GM12878 (cell line): ENCODE measurements around the gene AFF2. TPM values are rescaled to one million over a fixed set of nuclear protein-coding genes. Genes with fewer than 3 reads are reported as not detected.

Experiments used
- ATAC-seq: fragments of 200-7000 bp; cut with Tn5 transposase; 3 replicates; pipeline ENCODE4 v1.9.1; 2020; ENCODE audit warnings: mild to moderate bottlenecking, moderate library complexity
- BruUV-seq: library from RNA; stranded (reverse); fragments of 400-500 nt; replicated peaks from 2 replicates; lab custom pipeline; 2021; lab: Mats Ljungman, UMichigan
- CTCF ChIA-PET: fragments of 300-600 bp; sonication (Branson Sonifier 250); formaldehyde crosslinking; extraction: SDS; loops from one replicate; lab custom pipeline; 2021; ENCODE audit warnings: inconsistent platforms; lab: Yijun Ruan, JAX
- POLR2A ChIA-PET: fragments of 350-600 bp; formaldehyde crosslinking; extraction: SDS; loops from one replicate; lab custom pipeline; 2021; ENCODE audit warnings: inconsistent platforms; lab: Charles Lee
- RAD21 ChIA-PET: fragments of 300-600 bp; sonication (Branson Sonifier 250); formaldehyde crosslinking; loops from one replicate; lab custom pipeline; 2023; ENCODE audit warnings: antibody characterized with exemption; ENCODE audit not compliant: unreplicated experiment; lab: Charles Lee
- SMC1A ChIA-PET: fragments of 300-600 bp; sonication (Branson Sonifier 250); formaldehyde crosslinking; loops from one replicate; lab custom pipeline; 2023; ENCODE audit not compliant: unreplicated experiment, uncharacterized antibody; lab: Charles Lee
- DNase-seq: peaks from one replicate; pipeline ENCODE4 v3.0.0-alpha.2; 2011; ENCODE audit warnings: low read depth, low spot score
- FAIRE-seq: peaks from 3 replicates; lab custom pipeline; 2011; peaks lifted over from hg19 to GRCh38; lab: Jason Lieb, UNC
- H2AFZ ChIP-seq: 2 replicates; pipeline ENCODE4 v1.6.0; 2011; ENCODE audit warnings: low read depth, low read length, control low read depth; ENCODE audit not compliant: control insufficient read depth
- H3K27ac ChIP-seq: 2 replicates; pipeline ENCODE4 v1.5.1; 2011; ENCODE audit warnings: control low read depth; ENCODE audit not compliant: control insufficient read depth, insufficient read depth
- H3K27me3 ChIP-seq, 2 experiments: replicated peaks in 1 of 2; 2 replicates each; pipeline versions ENCODE4 v1.6.0 to v1.6.1; 2011; ENCODE audit warnings: low read length in 1 of 2; ENCODE audit not compliant: control insufficient read depth in 2 of 2, insufficient read depth in 2 of 2
- H3K36me3 ChIP-seq, 2 experiments: 2 replicates each; pipeline ENCODE4 v1.5.1; 2011; ENCODE audit warnings: low read length in 1 of 2; ENCODE audit not compliant: control insufficient read depth in 2 of 2, insufficient read depth in 2 of 2
- H3K4me1 ChIP-seq: 2 replicates; pipeline ENCODE4 v1.6.1; 2011; ENCODE audit warnings: mild to moderate bottlenecking, low read length, moderate library complexity, mixed read lengths; ENCODE audit not compliant: control insufficient read depth, insufficient read depth
- H3K4me2 ChIP-seq: 2 replicates; pipeline ENCODE4 v1.6.0; 2011; ENCODE audit warnings: control low read depth; ENCODE audit not compliant: control insufficient read depth, insufficient read depth
- H3K4me3 ChIP-seq: fragments of 200-600 bp; sonication (generic); 2 replicates; pipeline ENCODE4 v1.5.1; 2016
- H3K79me2 ChIP-seq: 2 replicates; pipeline ENCODE4 v1.6.0; 2011; ENCODE audit warnings: low read length; ENCODE audit not compliant: control insufficient read depth, insufficient read depth
- H3K9ac ChIP-seq: 2 replicates; pipeline ENCODE4 v1.8.0; 2011; ENCODE audit warnings: low read length, control low read depth, mixed read lengths; ENCODE audit not compliant: control insufficient read depth, insufficient read depth
- H3K9me3 ChIP-seq: replicated peaks from 3 replicates; pipeline ENCODE4 v1.5.1; 2011; ENCODE audit warnings: mild to moderate bottlenecking, low read length; ENCODE audit not compliant: control insufficient read depth, insufficient read depth
- H4K20me1 ChIP-seq: 2 replicates; pipeline ENCODE4 v1.6.0; 2011; ENCODE audit not compliant: control insufficient read depth, insufficient read depth
- FOS ChIP-seq: IDR thresholded peaks from 3 replicates; pipeline ENCODE4 v1.6.1; 2011; ENCODE audit warnings: borderline replicate concordance; ENCODE audit not compliant: insufficient read length; ENCODE audit errors: extremely low read depth
- PKNOX1 ChIP-seq: fragments of 450-650 bp; IDR thresholded peaks from 2 replicates; pipeline ENCODE4 v1.6.1; 2016; ENCODE audit warnings: mild to moderate bottlenecking
- RCOR1 ChIP-seq: conservative IDR thresholded peaks from 2 replicates; pipeline ENCODE4 v1.6.1; 2012; ENCODE audit warnings: low read depth, low read length, improper control_type of control experiment
- WGBS: methylation state at CpG from one replicate; pipeline ENCODE4 v1.1.6; 2016; ENCODE audit warnings: low lambda C conversion rate; ENCODE audit not compliant: insufficient replicate concordance, insufficient coverage; ENCODE audit errors: missing lambda C conversion rate; 5-methylcytosine and 5-hydroxymethylcytosine counted together
- in situ Hi-C: fragments of 300-500 bp; cut with MboI; formaldehyde crosslinking; loops from 9 replicates; pipeline ENCODE4 v1.14.3; 2018; ENCODE audit warnings: mixed read lengths
- intact Hi-C: fragments of 100-400 bp; cut with micrococcal nuclease; formaldehyde crosslinking; loops from one replicate; pipeline ENCODE4 v1.14.2; 2022; ENCODE audit not compliant: unreplicated experiment
- polyA plus RNA-seq, 11 experiments: library from polyadenylated mRNA; depleted of rRNA in 4 of 11; unstranded in 6 of 11; stranded (reverse) in 5 of 11; fragments of >200 nt; fragmentation: Nextera tagmentation in 4 of 11; fragmentation: Illumina TruSeq in 1 of 11; extraction: Ambion mirVana in 4 of 11; extraction: Trizol in 1 of 11; gene quantifications; 1 replicate in 1 of 11; 2 replicates in 10 of 11; pipeline versions ENCODE4 v1.2.1 to v1.2.3, GENCODE V29; 2011 to 2016; ENCODE audit warnings: inconsistent platforms in 2 of 11, missing spikeins in 2 of 11, low read depth in 1 of 11
- total RNA-seq, 4 experiments: library from RNA; depleted of rRNA in 3 of 4; stranded (reverse); fragments of >200 nt in 3 of 4; fragmentation: Illumina TruSeq in 1 of 4; extraction: Trizol in 1 of 4; gene quantifications; 2 replicates each; pipeline versions ENCODE4 v1.2.1 to v1.2.3, GENCODE V29; 2013 to 2021

Gene AFF2
- total and polyA plus RNA-seq, 10 of the 15 experiments (the other 5 are each of a cell fraction or from before 2014, with no cell fraction given): under 0.01 to 0.03 TPM; not detected in 8

GRCh38 chrX:148556498-148556897 is 56.1 kb downstream of the AFF2 start:
- no peak overlapping the region for H3K27ac ChIP-seq
- no peak for FAIRE-seq
- no peak for ATAC-seq
- in situ Hi-C loops: no loop called here
- intact Hi-C loops: no loop called here
- TF ChIP-seq FOS: no peak
- no peak for TF ChIP-seq PKNOX1
- TF ChIP-seq, all 136 proteins: peak for 0
- ChIA-PET SMC1A (interaction anchor here (1.4 kb wide), 1 partner anchor 36 kb away, joined by 4 read pairs; no protein-coding TSS in a partner anchor), CTCF (no interaction called here), RAD21 (no interaction called here), POLR2A (no interaction called here)
- Histone ChIP-seq H3K79me2 (no peaks in the 10 kb centered on the region), H3K4me3 (no peak overlapping the region), H3K27me3 (no peaks in the 10 kb centered on the region), H3K36me3 (no peaks in the 10 kb centered on the region), H3K9me3 (no peaks in the 10 kb centered on the region; the same call in 2 of the 3 replicates), H4K20me1 (no peaks in the 10 kb centered on the region), H3K4me1 (no peaks in the 10 kb centered on the region), H3K9ac (no peak overlapping the region), H2AFZ (no peak overlapping the region), H3K4me2 (no peak overlapping the region)
- no TSS peak for BruUV-seq
- 50% methylated on average over 1 of the region's 1 CpG for WGBS
- no peak for DNase-seq

GRCh38 chrX:148562846-148563245 is 62.4 kb downstream of the AFF2 start:
- no peaks in the 10 kb centered on the region for H3K27me3 ChIP-seq
- no peak overlapping the region for H3K27ac ChIP-seq
- CTCF ChIA-PET: no interaction called here
- BruUV-seq: no TSS peak
- TF ChIP-seq RCOR1: no peak
- no peak for TF ChIP-seq FOS
- TF ChIP-seq, all 136 proteins: peak for 0
- H3K4me2 ChIP-seq: no peak overlapping the region
- no peak for ATAC-seq
- H3K9ac ChIP-seq: no peak overlapping the region
- H3K79me2 ChIP-seq: no peaks in the 10 kb centered on the region
- no peaks in the 10 kb centered on the region for H3K4me1 ChIP-seq
- ChIA-PET SMC1A (no interaction called here), RAD21 (no interaction called here), POLR2A (no interaction called here)
- H4K20me1 ChIP-seq: no peaks in the 10 kb centered on the region
- H3K9me3 ChIP-seq: no peaks in the 10 kb centered on the region; the same call in 2 of the 3 replicates
- FAIRE-seq: no peak
- DNase-seq: no peak
- no peak overlapping the region for H2AFZ ChIP-seq
- intact Hi-C loops (no loop called here), in situ Hi-C loops (no loop called here)
- WGBS: 11% methylated on average over 3 of the region's 3 CpGs
- no peak overlapping the region for H3K4me3 ChIP-seq
- no peaks in the 10 kb centered on the region for H3K36me3 ChIP-seq
